GM21717 (cell line): ENCODE measurements around the gene CD19.
A peak's percentile ranks its signal among the peaks of the same experiment; 100 is the strongest.
"Not testable (repeated sequence)": the region's sequence is repeated elsewhere in the genome, so short reads cannot be mapped to it uniquely, and the experiment has no call there.

Experiments
- ATAC-seq: cut with Tn5 transposase; IDR thresholded peaks from one replicate; pipeline ENCODE4 v1.9.1; 2021; ENCODE audit warnings: mild to moderate bottlenecking, moderate library complexity; ENCODE audit not compliant: unreplicated experiment

Gene CD19

DNA sequence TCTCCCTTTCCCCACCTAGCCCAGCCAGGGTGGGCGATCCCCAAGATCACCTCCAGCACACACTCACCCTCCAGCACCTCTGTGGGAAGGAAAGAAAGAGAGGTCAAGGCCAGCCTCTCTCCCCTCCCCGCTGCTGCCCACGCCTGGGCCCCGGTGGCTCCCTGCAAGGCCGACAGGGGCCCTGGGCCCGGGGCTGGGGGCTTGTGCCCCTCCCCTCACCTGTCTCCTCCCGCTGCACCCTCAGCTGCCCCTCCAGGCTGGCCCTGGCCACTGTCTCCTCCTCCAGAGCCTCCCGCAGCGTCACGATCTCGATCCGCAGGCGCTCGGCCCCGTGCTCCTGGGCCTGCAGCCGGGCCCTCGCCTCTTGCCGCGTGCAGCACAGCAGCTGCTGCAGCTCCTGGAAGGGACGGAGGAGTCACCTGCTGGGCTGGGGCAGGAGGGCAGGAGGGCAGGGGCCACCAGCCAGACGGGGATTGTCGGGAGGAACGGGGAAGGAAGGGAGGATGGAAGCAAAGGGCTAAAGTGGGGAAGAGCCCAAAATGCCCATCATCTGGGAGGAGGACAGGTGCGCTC, 25.9 kb upstream of the CD19 start:
- ATAC-seq: no peak

DNA sequence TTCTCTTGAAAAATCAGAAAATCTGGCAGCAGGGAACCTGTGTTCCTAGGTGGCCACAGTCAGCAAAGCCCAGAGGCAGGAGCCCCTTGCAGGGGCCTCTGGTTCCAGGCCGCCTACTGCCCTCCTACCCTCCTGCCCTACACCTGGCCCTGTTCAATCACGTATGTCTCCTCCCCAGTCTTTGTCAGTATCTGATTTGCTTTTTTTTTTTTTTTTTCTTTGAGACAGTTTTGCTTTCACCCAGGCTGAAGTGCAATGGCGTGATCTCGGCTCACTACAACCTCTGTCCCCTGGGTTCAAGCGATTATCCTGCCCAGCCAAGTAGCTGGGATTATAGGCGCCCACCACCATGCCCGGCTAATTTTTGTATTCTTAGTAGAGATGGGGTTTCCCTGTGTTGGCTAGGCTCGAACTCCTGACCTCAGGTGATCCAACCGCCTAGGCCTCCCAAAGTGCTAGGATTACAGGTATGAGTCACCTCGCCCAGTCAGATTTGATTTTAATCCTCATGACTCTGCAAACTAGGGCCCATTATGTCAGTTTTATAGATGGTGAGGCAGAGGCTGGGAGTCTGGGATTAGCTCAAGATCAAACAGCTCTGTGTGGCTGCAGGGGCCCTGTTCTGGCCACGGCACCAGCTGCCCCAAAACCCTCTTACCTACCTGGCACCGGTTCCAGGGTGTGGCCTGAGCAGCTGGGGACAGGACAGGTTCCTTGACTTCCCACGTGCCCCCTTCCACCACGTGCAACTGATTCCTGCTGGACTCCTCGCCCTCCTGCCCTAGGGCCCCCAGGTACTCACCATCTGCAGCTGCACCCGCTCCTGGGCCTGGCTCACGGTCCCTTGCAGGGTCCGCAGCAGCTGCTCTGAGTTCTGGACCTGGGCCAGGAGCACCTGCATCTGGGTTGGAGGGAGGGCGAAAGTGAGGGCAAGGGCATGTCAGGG, 21.4 kb upstream of the CD19 start:
- ATAC-seq: no peak

DNA sequence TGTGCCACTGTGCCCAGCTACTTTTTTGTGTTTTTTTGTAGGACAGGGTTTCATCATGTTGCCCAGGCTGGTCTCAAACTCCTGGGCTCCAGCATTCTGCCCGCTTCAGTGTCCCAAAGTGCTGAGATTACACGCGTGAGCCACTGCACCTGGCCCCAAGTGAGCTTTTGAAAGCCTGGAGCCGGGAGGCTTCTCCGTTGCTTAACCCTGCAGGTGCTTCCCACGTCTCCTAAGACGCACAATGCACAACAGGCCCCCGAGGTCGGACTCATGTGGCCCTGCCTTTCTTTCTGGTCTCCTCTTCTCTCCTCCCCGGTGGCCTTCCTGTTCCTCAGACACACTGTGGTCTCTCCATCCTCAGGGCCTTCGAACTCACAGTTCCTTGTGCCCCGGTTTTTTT, 19.2 kb upstream of the CD19 start:
- no peak for ATAC-seq

DNA sequence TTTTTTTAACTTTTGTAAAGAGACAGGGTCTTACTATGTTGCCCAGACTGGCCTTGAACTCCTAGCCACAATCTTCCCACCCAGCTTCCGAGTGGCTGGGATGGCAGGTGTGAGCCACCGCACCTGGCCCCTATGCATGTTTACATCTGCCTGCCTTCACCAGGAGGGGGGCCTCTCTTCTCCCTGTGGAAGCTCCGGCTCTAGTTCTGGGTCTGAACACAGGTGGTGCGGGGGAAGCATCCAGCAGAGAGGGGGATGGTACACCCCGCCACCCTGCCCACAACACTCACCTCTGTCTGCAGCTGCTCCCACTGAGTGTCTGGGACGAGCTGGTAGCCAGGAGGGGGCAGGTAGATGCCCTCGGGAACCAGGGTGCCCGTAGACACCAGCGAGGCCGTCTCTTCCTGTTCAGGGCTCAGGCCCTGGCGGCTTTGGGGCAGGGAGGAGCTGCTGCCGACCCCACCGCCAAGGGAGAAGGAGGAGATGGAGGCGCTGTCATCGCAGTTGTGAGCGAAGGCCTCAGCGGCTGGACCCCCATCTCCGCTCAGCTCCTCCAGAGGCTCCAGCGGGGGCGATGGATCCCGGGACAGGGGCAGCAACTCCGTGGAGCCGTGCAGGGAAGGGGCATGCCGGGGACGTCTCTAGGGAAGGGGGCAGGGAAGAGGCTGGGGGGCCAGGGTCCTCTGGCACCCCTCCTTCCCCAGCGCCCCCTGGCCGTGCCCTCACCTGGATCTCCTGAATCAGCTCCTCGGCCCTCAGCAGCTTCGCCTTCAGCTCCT, 17.6 kb upstream of the CD19 start:
- no peak for ATAC-seq

DNA sequence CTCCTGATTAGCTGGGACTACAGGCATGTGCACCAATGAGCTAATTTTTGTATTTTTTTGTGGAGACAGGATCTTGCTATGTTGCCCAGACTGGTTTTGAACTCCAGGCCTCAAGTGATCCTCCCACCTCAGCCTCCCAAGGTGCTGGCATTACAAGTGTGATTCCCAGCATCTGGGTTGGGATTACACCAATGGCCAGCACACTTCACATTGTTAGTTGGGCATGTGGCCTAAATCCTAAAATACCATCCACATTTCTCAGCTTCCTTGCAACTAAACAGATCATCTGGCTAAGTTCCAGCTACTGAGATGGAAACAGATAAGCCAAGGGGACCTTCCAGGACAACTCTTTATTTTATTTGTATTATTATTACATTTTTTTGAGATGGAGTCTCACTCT, 16.6 kb upstream of the CD19 start:
- no peak for ATAC-seq

DNA sequence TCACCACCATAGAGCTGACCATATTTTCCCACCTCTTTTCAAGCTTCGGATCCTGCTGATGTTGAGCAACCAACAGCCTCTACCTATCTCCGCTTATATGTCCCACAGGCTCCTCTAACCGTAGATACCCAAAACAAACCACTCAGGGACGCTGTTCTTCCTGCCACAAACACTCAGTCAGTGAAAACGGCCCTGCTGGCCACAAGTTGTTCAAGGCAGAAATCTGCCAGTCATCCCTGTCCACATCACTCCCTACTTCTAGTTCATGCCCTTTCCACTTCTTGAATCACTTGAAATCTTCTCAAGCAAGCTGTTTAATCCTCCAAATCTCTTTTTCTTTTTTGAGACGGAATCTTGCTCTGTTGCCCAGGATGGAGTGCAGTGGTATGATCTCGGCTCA, 14.7 kb upstream of the CD19 start:
- ATAC-seq: no peak

DNA sequence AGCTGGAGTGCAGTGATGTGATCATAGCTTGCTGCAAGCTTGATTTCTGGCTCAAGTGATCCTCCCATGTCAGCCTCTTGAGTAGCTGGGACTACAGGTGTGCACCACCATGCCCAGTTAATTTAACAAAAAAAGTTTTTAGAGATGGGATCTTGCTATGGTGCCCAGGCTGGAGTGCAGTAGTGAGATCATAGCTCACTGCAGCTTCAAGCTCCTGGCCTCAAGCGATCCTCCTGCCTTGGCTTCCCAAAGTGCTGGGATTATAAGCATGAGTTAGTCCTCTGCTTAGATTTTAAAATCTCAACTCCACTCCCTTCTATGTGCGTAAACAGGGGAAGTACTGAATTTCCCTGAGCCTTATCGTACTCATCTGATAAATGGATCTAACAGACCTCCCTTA, 13.1 kb upstream of the CD19 start:
- no peak for ATAC-seq

DNA sequence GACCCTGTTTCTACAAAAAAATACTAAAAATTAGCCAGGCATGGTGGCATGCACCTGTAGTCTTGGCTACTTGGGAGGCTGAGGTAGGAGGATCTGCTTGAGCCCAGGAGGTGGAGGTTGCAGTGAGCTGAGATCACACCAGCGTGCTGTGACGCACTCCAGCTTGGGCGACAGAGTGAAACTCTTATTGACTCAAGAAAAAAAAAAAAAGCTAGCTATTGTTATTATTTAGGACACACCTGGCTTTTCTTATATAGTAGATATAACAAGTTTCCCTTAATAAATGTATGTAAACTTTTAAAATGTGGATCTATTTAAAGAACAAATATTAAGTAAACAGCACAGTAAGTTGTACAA, 8.6 kb upstream of the CD19 start:
- ATAC-seq: no peak

DNA sequence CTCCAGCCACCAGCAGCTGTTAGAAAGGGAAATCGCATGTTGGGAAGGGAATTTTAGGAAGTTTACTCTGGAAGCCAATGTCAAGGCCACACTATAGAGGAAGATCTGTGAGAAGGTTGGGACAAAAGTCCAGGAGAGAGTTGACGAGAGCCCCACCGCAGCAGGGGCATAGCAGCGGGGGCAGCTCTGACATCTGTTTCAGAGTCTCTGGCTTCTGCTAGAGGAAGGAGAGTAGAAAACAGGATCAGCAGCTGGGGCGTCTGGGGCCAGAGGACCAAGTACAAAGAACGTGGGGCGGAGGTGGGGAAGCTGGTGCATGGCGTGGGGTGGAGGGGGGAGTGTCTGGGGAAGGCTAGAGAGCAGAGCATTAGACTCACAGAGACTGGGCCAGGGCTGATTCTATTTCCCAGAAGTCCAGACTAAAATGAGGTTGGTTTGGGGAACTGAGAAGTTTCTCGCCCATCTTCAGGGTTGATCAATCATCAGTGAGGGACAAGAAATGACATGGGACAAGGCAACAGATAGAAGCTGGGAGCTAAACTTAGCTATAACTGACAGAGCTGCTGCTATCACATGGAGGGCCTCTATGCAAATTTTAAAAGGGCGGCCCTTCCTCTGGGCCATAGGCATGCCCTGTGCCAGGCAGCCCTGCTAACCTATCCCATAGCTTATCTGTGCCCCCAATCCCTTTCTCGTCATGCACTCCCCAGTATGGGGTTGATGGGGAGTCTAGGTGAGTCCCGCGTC, 7.9 kb upstream of the CD19 start:
- ATAC-seq: peak; percentile 50

DNA sequence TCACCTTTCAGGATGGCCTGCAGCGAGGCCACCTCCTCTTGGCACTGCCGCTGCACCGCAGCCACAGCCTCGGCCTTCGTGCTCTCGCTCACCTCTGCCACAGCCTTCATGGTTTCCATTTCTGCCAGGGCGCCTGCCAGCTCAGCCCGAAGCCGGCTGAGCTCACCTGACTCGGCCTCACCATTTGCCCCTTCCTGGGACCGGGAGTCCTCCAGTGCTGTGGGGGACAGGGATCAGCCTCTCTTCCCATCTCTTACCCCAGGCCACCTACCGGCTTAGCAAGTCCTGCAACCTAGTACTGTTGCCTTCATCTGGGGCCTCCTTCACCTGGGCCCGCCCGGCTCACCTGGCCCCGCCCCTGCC, 7.4 kb upstream of the CD19 start:
- ATAC-seq: peak; percentile 12

DNA sequence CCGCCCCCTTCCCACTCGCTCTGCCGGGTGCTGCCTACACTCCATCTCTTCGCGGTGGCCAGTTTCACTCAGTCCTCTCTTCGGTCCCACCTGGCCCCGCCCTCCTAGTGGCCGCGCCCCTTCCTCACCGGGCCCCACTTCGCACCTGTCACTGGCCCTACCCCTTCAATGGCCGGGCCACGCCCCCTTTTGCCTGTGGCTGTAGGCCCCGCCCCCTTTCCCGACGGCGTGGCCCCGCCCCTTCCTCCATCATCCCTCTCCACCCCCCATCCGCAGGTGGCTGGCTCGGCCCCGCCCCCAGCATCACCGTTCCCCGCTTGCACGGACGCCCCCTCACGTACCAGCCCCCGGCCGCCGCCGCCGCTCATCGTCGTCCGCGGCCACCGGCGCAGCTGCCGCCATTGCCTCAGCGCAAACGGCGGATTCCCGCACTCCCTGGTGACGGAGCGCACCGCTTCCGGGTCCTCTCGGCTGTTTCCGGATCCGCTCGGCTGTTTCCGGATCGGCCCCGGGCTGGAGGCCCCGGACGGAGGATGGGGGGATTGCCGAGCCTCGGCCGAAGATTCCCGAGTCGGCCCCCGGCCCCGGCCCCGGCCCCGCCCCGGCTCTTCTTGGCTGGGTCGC, 6.9 kb upstream of the CD19 start, which contains the start of gene RABEP2:
TSS of gene RABEP2 (minus strand) at position 477 of the 624 bp plus-strand sequence. CDS start at position 402, 75 bp downstream.
- peak; percentile 45 for ATAC-seq

DNA sequence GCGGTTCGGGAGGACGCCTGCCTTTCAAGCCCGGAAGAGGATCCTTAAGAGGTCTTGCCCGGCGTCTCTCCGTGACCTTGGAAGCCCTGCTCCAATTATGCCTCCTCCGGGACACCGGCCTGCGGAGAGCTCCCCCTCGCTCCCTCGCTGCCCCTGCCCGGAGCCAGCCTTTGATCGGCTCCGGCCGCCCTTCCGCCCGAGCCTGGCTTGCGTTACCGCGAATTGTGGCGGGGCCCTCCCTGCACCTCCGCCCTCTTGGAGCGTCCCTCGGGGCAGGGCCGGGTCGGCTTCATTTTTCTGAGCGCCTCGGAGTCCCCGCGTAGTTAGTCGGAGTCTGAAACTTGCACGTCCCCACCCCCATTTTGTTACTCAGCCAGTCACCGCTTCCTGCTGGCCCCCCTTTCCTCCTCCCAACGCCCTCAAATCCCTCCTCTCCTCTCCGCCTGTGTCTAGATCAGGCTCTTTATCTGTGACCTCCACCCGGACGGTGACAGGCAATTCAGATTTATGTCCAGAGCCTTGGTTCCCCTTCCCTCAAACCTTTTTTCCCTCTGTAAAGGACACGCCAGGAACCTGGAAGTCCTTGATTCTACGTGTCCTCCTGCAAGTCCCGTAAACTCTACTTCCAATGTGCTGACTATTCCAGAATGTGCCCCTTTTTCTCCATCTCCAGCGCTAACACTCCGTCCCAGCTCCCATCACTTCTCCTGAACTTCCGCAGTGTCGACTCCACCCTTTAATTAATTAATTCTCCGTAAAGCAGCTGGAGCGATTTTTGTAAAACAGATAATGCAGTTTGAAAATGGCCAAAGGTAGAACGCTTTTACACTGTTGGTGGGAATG, 6.2 kb upstream of the CD19 start:
- peak; percentile 32 for ATAC-seq

DNA sequence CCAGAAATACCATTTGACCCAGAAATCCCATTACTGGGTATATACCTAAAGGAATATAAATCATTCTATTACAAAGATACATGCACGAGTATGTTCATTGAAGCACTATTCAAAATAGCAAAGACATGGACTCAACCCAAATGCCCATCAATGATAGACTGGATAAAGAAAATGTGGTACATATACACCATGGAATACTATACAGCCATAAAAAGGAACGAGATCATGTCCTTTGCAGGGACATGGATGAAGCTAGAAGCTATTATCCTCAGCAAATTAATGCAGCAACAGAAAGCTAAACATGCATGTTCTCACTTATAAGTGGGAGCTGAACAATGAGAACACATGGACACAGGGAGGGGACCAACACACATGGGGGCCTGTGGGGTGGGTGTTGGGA, 5.5 kb upstream of the CD19 start:
- not testable (repeated sequence) for ATAC-seq

DNA sequence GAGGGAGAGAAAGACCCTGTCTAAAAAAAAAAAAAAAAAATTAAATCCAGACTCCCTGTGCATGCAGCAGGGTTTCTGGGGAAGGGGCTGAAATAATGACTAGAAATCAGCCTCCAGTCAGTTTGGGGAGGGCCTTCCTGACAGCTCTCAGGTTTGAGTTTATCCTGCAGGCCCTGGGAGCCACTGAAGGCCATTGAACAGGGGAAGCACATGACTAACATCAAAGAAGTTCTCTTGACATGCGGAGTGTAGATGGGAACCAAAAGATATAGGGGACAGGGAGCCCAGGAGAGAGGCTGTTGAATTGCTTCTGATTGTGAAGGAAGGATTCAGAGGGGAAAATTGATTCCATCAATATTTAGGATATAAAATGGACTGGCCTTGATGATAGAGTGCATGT, 4.0 kb upstream of the CD19 start:
- ATAC-seq: no peak

DNA sequence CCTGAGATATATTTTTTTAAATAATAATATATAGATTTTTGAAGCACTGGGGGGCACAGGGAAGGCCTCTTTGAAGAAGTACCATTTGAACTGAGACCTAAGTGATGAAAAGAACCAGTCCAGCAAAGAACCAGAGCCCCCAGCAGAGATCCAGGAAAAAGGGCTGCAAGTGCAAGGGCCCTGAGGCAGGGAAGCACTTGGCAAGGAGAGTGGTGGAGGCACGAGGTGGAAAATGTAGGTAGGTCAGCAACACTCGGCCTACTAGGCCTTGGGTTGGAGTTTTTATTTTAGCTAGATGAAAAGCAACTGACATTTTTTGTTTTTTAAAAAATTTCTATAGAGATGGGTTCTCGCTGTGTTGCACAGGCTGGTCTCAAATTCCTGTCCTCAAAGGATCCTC, 1.6 kb upstream of the CD19 start:
- no peak for ATAC-seq

DNA sequence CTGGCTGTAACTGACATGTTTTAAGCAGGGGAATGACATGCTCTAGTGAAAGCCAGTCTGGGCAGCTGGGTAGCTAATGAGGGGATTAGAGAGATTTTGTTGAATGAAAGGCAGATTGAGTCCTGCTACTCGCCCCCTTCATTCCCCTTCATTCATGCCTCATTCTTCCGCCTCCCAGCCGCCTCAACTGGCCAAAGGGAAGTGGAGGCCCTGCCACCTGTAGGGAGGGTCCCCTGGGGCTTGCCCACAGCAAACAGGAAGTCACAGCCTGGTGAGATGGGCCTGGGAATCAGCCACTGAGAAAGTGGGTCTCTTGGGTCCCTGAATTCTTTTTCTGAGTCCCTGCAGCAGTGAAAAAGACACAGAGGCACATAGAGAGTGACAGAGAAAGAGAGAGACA, 1.1 kb upstream of the CD19 start:
- ATAC-seq: no peak

DNA sequence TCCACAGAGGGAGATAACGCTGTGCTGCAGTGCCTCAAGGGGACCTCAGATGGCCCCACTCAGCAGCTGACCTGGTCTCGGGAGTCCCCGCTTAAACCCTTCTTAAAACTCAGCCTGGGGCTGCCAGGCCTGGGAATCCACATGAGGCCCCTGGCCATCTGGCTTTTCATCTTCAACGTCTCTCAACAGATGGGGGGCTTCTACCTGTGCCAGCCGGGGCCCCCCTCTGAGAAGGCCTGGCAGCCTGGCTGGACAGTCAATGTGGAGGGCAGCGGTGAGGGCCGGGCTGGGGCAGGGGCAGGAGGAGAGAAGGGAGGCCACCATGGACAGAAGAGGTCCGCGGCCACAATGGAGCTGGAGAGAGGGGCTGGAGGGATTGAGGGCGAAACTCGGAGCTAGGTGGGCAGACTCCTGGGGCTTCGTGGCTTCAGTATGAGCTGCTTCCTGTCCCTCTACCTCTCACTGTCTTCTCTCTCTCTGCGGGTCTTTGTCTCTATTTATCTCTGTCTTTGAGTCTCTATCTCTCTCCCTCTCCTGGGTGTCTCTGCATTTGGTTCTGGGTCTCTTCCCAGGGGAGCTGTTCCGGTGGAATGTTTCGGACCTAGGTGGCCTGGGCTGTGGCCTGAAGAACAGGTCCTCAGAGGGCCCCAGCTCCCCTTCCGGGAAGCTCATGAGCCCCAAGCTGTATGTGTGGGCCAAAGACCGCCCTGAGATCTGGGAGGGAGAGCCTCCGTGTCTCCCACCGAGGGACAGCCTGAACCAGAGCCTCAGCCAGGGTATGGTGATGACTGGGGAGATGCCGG, 769 bp downstream of the CD19 start:
- ATAC-seq: no peak

DNA sequence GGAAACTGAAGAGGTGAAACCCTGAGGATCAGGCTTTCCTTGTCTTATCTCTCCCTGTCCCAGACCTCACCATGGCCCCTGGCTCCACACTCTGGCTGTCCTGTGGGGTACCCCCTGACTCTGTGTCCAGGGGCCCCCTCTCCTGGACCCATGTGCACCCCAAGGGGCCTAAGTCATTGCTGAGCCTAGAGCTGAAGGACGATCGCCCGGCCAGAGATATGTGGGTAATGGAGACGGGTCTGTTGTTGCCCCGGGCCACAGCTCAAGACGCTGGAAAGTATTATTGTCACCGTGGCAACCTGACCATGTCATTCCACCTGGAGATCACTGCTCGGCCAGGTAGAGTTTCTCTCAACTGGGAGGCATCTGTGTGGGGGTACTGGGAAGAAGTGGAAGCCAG, 1.4 kb downstream of the CD19 start:
- ATAC-seq: no peak

DNA sequence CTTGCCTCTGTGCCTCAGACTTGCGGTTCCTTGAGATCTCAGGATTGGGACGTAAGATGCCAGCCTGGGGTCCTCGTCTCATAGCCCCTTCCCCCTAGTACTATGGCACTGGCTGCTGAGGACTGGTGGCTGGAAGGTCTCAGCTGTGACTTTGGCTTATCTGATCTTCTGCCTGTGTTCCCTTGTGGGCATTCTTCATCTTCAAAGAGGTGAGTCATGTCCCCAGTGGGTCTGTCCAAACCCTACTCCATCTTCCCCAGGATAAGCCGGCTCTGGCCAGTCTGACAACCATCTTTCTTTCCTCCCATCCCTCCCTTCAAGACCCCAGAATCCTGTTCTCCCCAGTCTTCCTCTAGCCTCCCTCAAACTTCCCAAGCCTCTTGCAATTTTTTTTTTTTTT, 3.6 kb downstream of the CD19 start:
- no peak for ATAC-seq
